CD4-positive, alpha-beta T cell (primary cell): ENCODE data around the gene CIPC. TPM values are rescaled to one million over a fixed set of nuclear protein-coding genes. Genes with fewer than 3 reads are reported as not detected.

ENCODE experiments used
- ATAC-seq: fragments of 200-7000 bp; cut with Tn5 transposase; one replicate; pipeline ENCODE4 v1.10.0; 2022; ENCODE audit warnings: mild to moderate bottlenecking; ENCODE audit not compliant: poor library complexity
- CTCF ChIA-PET: fragments of 350-600 bp; sonication (Branson Sonifier 250); formaldehyde crosslinking; loops from one replicate; lab custom pipeline; 2021; ENCODE audit warnings: antibody characterized with exemption, inconsistent platforms; lab: Charles Lee
- POLR2A ChIA-PET: fragments of 350-600 bp; sonication (Branson Sonifier 250); formaldehyde crosslinking; loops from one replicate; lab custom pipeline; 2021; ENCODE audit warnings: antibody characterized with exemption, inconsistent platforms; lab: Charles Lee
- DNase-seq, 14 experiments: peaks; one replicate each; pipeline ENCODE4 v3.0.0-alpha.2; 2013 to 2020; ENCODE audit warnings: mixed read lengths in 2 of 14
- H3K27ac ChIP-seq, 2 donors: one replicate each; pipeline versions ENCODE4 v1.5.1 to v1.7.0; 2013; ENCODE audit warnings: low read length in 2 of 2, low read depth in 1 of 2, mild to moderate bottlenecking in 1 of 2
- H3K27me3 ChIP-seq, 2 experiments: 1 replicate in 1 of 2; 2 replicates in 1 of 2; pipeline versions ENCODE4 v1.6.1 to v1.7.0; 2013; ENCODE audit warnings: low read length in 2 of 2, control low read depth in 1 of 2, mild to moderate bottlenecking in 1 of 2, moderate library complexity in 1 of 2; ENCODE audit not compliant: insufficient read depth in 2 of 2, control insufficient read depth in 1 of 2
- H3K36me3 ChIP-seq: one replicate; pipeline ENCODE4 v1.6.1; 2013; ENCODE audit warnings: low read length, control low read depth; ENCODE audit not compliant: insufficient read depth
- H3K4me1 ChIP-seq: one replicate; pipeline ENCODE4 v1.6.1; 2013; ENCODE audit warnings: low read length, control low read depth; ENCODE audit not compliant: insufficient read depth
- H3K4me3 ChIP-seq: one replicate; pipeline ENCODE4 v1.5.1; 2013; ENCODE audit warnings: mild to moderate bottlenecking, low read length, moderate library complexity
- H3K9me3 ChIP-seq, 2 experiments: 1 replicate in 1 of 2; 2 replicates in 1 of 2; pipeline versions ENCODE4 v1.6.1 to v1.7.0; 2013; ENCODE audit warnings: low read length in 2 of 2, mild to moderate bottlenecking in 2 of 2, control low read depth in 1 of 2, moderate library complexity in 1 of 2; ENCODE audit not compliant: control insufficient read depth in 1 of 2, insufficient read depth in 1 of 2
- H3K27ac Mint-ChIP-seq: one replicate; pipeline ENCODE4 v1.8.0; 2020; ENCODE audit warnings: mixed read lengths
- H3K27me3 Mint-ChIP-seq: one replicate; pipeline ENCODE4 v1.8.0; 2021; ENCODE audit warnings: mixed read lengths
- H3K36me3 Mint-ChIP-seq: one replicate; pipeline ENCODE4 v1.8.0; 2021; ENCODE audit warnings: low read depth, mixed read lengths
- H3K4me1 Mint-ChIP-seq: one replicate; pipeline ENCODE4 v1.8.0; 2021; ENCODE audit warnings: low read depth, mixed read lengths
- H3K4me3 Mint-ChIP-seq: one replicate; pipeline ENCODE4 v1.8.0; 2020; ENCODE audit warnings: mild to moderate bottlenecking, mixed read lengths
- H3K9me3 Mint-ChIP-seq: one replicate; pipeline ENCODE4 v1.8.0; 2020; ENCODE audit warnings: mixed read lengths
- CTCF ChIP-seq: fragments of 200-600 bp; IDR thresholded peaks from one replicate; pipeline ENCODE4 v1.8.0; 2022; ENCODE audit warnings: antibody characterized with exemption, mild to moderate bottlenecking
- intact Hi-C, 2 experiments: fragments of 100-400 bp; cut with DNase I in 1 of 2; cut with micrococcal nuclease in 1 of 2; formaldehyde crosslinking; loops; one replicate each; pipeline versions ENCODE4 v1.15.1 to v1.9.0; 2023 to 2025; cut with DNase I, micrococcal nuclease
- total RNA-seq, 174 experiments: library from RNA in 2 of 174; stranded (reverse) in 2 of 174; gene quantifications; one replicate each; pipeline ENCODE4 v1.2.3 and lab custom pipeline; 2021 to 2026

The CIPC gene
- total RNA-seq, 2 experiments from 2014 or later, result 8.2 to 10.7 TPM

GRCh38 chr14:77088219-77088618 lies 9.8 kb upstream of the CIPC start:
- ChIA-PET CTCF (no interaction called here), POLR2A (no interaction called here)
- H3K4me1 ChIP-seq, result peaks cover 10% of the 10 kb centered on the region
- no peak for TF ChIP-seq CTCF
- H3K4me3 ChIP-seq, result no peak overlapping the region
- H3K27me3 ChIP-seq, result no peaks in the 10 kb centered on the region
- DNase-seq (peak in 1 of 14 experiments; percentile 55), ATAC-seq (peak; percentile 54)
- no peak overlapping the region for H3K27ac ChIP-seq
- peaks cover 4% of the 10 kb centered on the region for H3K9me3 Mint-ChIP-seq
- no peak overlapping the region for H3K27ac Mint-ChIP-seq
- H3K4me1 Mint-ChIP-seq, result peaks cover 19% of the 10 kb centered on the region
- intact Hi-C loops, result no loop called here
- no peaks in the 10 kb centered on the region for H3K27me3 Mint-ChIP-seq
- no peaks in the 10 kb centered on the region for H3K36me3 ChIP-seq
- no peak overlapping the region for H3K4me3 Mint-ChIP-seq
- H3K9me3 ChIP-seq, result peaks cover 7 to 10% of the 10 kb centered on the region in 2 experiments
- no peaks in the 10 kb centered on the region for H3K36me3 Mint-ChIP-seq

- H3K27ac Mint-ChIP-seq, result no peak overlapping the region
Measured at GRCh38 chr14:77088645-77089044, 9.4 kb upstream of the CIPC start.

GRCh38 chr14:77091518-77091917 lies 6.5 kb upstream of the CIPC start:
- Mint-ChIP-seq H3K9me3 (peaks cover 4% of the 10 kb centered on the region), H3K4me1 (peaks cover 18% of the 10 kb centered on the region), H3K36me3 (no peaks in the 10 kb centered on the region), H3K27me3 (no peaks in the 10 kb centered on the region), H3K4me3 (no peak overlapping the region), H3K27ac (no peak overlapping the region)
- no peak for TF ChIP-seq CTCF
- ChIA-PET POLR2A (interaction anchor here (0.7 kb wide), 1 partner anchor 30 kb away, joined by 3 read pairs; no protein-coding TSS in a partner anchor), CTCF (interaction anchor here (2.3 kb wide), 1 partner anchor 21 kb away, joined by 7 read pairs; no protein-coding TSS in a partner anchor)
- H3K4me1 ChIP-seq, result peaks cover 9% of the 10 kb centered on the region
- H3K36me3 ChIP-seq, result no peaks in the 10 kb centered on the region
- peaks cover 7 to 10% of the 10 kb centered on the region in 2 experiments for H3K9me3 ChIP-seq
- no peak overlapping the region for H3K27ac ChIP-seq
- no peak for DNase-seq
- no peak for ATAC-seq
- no peaks in the 10 kb centered on the region for H3K27me3 ChIP-seq
- no peak overlapping the region for H3K4me3 ChIP-seq
- intact Hi-C loops, result loop anchor here in 1 of 2 experiments (5.0 to 10.0 kb wide), 2 partner anchors 36 to 1107 kb away; partner anchors contain the start of genes IFT43 and TGFB3

More at GRCh38 chr14:77088645-77089044, 9.4 kb upstream of the CIPC start:
- no peaks in the 10 kb centered on the region for H3K27me3 Mint-ChIP-seq
- peaks cover 19% of the 10 kb centered on the region for H3K4me1 Mint-ChIP-seq
- no peak overlapping the region for H3K4me3 Mint-ChIP-seq
- Histone ChIP-seq H3K27me3 (no peaks in the 10 kb centered on the region), H3K4me3 (no peak overlapping the region), H3K27ac (no peak overlapping the region), H3K36me3 (no peaks in the 10 kb centered on the region), H3K9me3 (peaks cover 7 to 10% of the 10 kb centered on the region in 2 experiments), H3K4me1 (peaks cover 10% of the 10 kb centered on the region)
- TF ChIP-seq CTCF, result no peak
- peaks cover 4% of the 10 kb centered on the region for H3K9me3 Mint-ChIP-seq
- CTCF ChIA-PET, result no interaction called here
- intact Hi-C loops, result no loop called here
- no peak for ATAC-seq
- no peaks in the 10 kb centered on the region for H3K36me3 Mint-ChIP-seq
- POLR2A ChIA-PET, result no interaction called here
- DNase-seq, result no peak
